Endothelial cell (in vitro differentiated cells): ENCODE results near the gene KCNJ6. TPM values are rescaled to one million over a fixed set of nuclear protein-coding genes. Genes with fewer than 3 reads are reported as not detected.
"Not testable (repeated sequence)": the region's sequence is repeated elsewhere in the genome, so short reads cannot be mapped to it uniquely, and the experiment has no call there.

Source experiments
- DNase-seq: peaks from one replicate; pipeline ENCODE4 v3.0.0; 2021; ENCODE audit warnings: low spot score
- H3K27ac Mint-ChIP-seq: one replicate; pipeline ENCODE4 v1.8.0; 2021; ENCODE audit warnings: mixed read lengths, inconsistent platforms; ENCODE audit not compliant: unreplicated experiment
- H3K27me3 Mint-ChIP-seq: one replicate; pipeline ENCODE4 v1.8.0; 2021; ENCODE audit warnings: mild to moderate bottlenecking, moderate library complexity, mixed read lengths, inconsistent platforms; ENCODE audit not compliant: unreplicated experiment
- H3K36me3 Mint-ChIP-seq: one replicate; pipeline ENCODE4 v1.8.0; 2021; ENCODE audit warnings: mild to moderate bottlenecking, low read depth, mixed read lengths, inconsistent platforms; ENCODE audit not compliant: unreplicated experiment
- H3K4me1 Mint-ChIP-seq: one replicate; pipeline ENCODE4 v1.8.0; 2021; ENCODE audit warnings: mild to moderate bottlenecking, mixed read lengths, inconsistent platforms; ENCODE audit not compliant: unreplicated experiment
- H3K4me3 Mint-ChIP-seq: one replicate; pipeline ENCODE4 v1.8.0; 2021; ENCODE audit warnings: mild to moderate bottlenecking, mixed read lengths, inconsistent platforms; ENCODE audit not compliant: unreplicated experiment
- H3K9me3 Mint-ChIP-seq: one replicate; pipeline ENCODE4 v1.8.0; 2021; ENCODE audit warnings: mixed read lengths, inconsistent platforms; ENCODE audit not compliant: unreplicated experiment
- CTCF ChIP-seq: fragments of 200-600 bp; sonication (generic); IDR thresholded peaks from one replicate; pipeline ENCODE4 v1.5.0; 2021; ENCODE audit warnings: antibody characterized with exemption; ENCODE audit not compliant: unreplicated experiment
- total RNA-seq: library from RNA; stranded (reverse); fragmentation: NEBNext Ultra II Directional; extraction: Animal tissue kit (Norgen Biotek cat#: 25700); gene quantifications from one replicate; pipeline ENCODE4 v1.2.1, GENCODE V29; 2021; ENCODE audit not compliant: unreplicated experiment

KCNJ6 gene
- total RNA-seq, 1 donor from 2014 or later, result 0.41 TPM

- Mint-ChIP-seq H3K4me3 (no peak overlapping the region), H3K36me3 (no peaks in the 10 kb centered on the region), H3K4me1 (peaks cover 8% of the 10 kb centered on the region), H3K27ac (no peak overlapping the region), H3K9me3 (no peaks in the 10 kb centered on the region), H3K27me3 (peaks cover 2% of the 10 kb centered on the region)
- no peak for TF ChIP-seq CTCF
- no peak for DNase-seq
These were observed 260.5 kb downstream of the KCNJ6 start for GRCh38 chr21:37655611-37656300.

GRCh38 chr21:37654596-37654995 is 261.7 kb downstream of the KCNJ6 start:
- Mint-ChIP-seq H3K36me3 (no peaks in the 10 kb centered on the region), H3K4me3 (no peak overlapping the region), H3K9me3 (no peaks in the 10 kb centered on the region), H3K27ac (no peak overlapping the region), H3K27me3 (peaks cover 2% of the 10 kb centered on the region), H3K4me1 (peaks cover 8% of the 10 kb centered on the region)
- TF ChIP-seq CTCF, result no peak
- no peak for DNase-seq

GRCh38 chr21:37653201-37653600 is 263.1 kb downstream of the KCNJ6 start:
- TF ChIP-seq CTCF, result no peak
- H3K27me3 Mint-ChIP-seq, result peaks cover 2% of the 10 kb centered on the region
- no peak for DNase-seq

GRCh38 chr21:37647781-37648180 is 268.5 kb downstream of the KCNJ6 start:
- Mint-ChIP-seq H3K4me3 (no peak overlapping the region), H3K27me3 (no peaks in the 10 kb centered on the region), H3K4me1 (peaks cover 25% of the 10 kb centered on the region), H3K9me3 (no peaks in the 10 kb centered on the region), H3K36me3 (no peaks in the 10 kb centered on the region), H3K27ac (no peak overlapping the region)
- TF ChIP-seq CTCF, result no peak
- DNase-seq, result no peak

More at GRCh38 chr21:37653201-37653600, 263.1 kb downstream of the KCNJ6 start:
- Mint-ChIP-seq H3K4me3 (no peak overlapping the region), H3K27ac (no peak overlapping the region), H3K36me3 (no peaks in the 10 kb centered on the region), H3K4me1 (peaks cover 9% of the 10 kb centered on the region), H3K9me3 (no peaks in the 10 kb centered on the region)

- H3K4me3 Mint-ChIP-seq, H3K9me3 Mint-ChIP-seq, H3K27ac Mint-ChIP-seq, H3K36me3 Mint-ChIP-seq, DNase-seq, H3K27me3 Mint-ChIP-seq: not testable (repeated sequence)
- H3K4me1 Mint-ChIP-seq, result peaks cover 34% of the 10 kb centered on the region
These were observed 269.5 kb downstream of the KCNJ6 start for GRCh38 chr21:37646761-37647160.
